DND-41 (cell line): ENCODE results near the gene IL21R.
A peak's percentile ranks its signal among the peaks of the same experiment; 100 is the strongest.

Source experiments
- ATAC-seq: fragments of 200-7000 bp; cut with Tn5 transposase; 3 replicates; pipeline ENCODE4 v1.9.1; 2021; ENCODE audit warnings: low read depth; ENCODE audit not compliant: insufficient read depth
- DNase-seq: peaks from one replicate; pipeline ENCODE4 v3.0.0-alpha.2; 2020
- H2AFZ ChIP-seq: 2 replicates; pipeline ENCODE4 v1.6.0; 2012; ENCODE audit warnings: low read depth, low read length
- H3K27ac ChIP-seq: 2 replicates; pipeline ENCODE4 v1.5.1; 2012; ENCODE audit warnings: low read length, inconsistent platforms
- H3K27me3 ChIP-seq: fragments of 200-600 bp; sonication (generic); 2 replicates; pipeline ENCODE4 v1.6.0; 2012; ENCODE audit warnings: low read length, mild to moderate bottlenecking, inconsistent platforms; ENCODE audit not compliant: insufficient read depth, poor library complexity
- H3K36me3 ChIP-seq: 2 replicates; pipeline ENCODE4 v1.5.1; 2012; ENCODE audit warnings: low read length, inconsistent platforms; ENCODE audit not compliant: insufficient read depth
- H3K4me1 ChIP-seq: 2 replicates; pipeline ENCODE4 v1.5.1; 2012; ENCODE audit warnings: mild to moderate bottlenecking, low read length; ENCODE audit not compliant: insufficient read depth
- H3K4me2 ChIP-seq: 2 replicates; pipeline ENCODE4 v1.6.0; 2012; ENCODE audit warnings: mild to moderate bottlenecking, moderate library complexity, low read length, inconsistent platforms; ENCODE audit not compliant: insufficient read depth
- H3K4me3 ChIP-seq, 2 experiments: fragments of 200-600 bp in 1 of 2; shearing (Covaris generic) in 1 of 2; 2 replicates each; pipeline ENCODE4 v1.5.1; 2012 to 2016; ENCODE audit warnings: inconsistent platforms in 2 of 2, low read length in 2 of 2, mild to moderate bottlenecking in 2 of 2, low read depth in 1 of 2, moderate library complexity in 1 of 2
- H3K79me2 ChIP-seq: 2 replicates; pipeline ENCODE4 v1.6.0; 2012; ENCODE audit warnings: low read length, inconsistent platforms; ENCODE audit not compliant: insufficient read depth
- H3K9ac ChIP-seq: 2 replicates; pipeline ENCODE4 v1.6.0; 2012; ENCODE audit warnings: low read depth, mild to moderate bottlenecking, inconsistent platforms, low read length, moderate library complexity
- H3K9me3 ChIP-seq: 2 replicates; pipeline ENCODE4 v1.5.1; 2012; ENCODE audit warnings: low read length, moderate library complexity, mild to moderate bottlenecking, inconsistent platforms; ENCODE audit not compliant: insufficient read depth, severe bottlenecking
- H4K20me1 ChIP-seq: 2 replicates; pipeline ENCODE4 v1.6.0; 2012; ENCODE audit warnings: low read length; ENCODE audit not compliant: insufficient read depth
- CTCF ChIP-seq: IDR thresholded peaks from 2 replicates; pipeline ENCODE4 v1.5.1; 2012; ENCODE audit warnings: borderline replicate concordance, low read length, moderate library complexity, mild to moderate bottlenecking; ENCODE audit not compliant: poor library complexity, severe bottlenecking; ENCODE audit errors: extremely low read depth
- EZH2 ChIP-seq: IDR thresholded peaks from 3 replicates; pipeline ENCODE4 v1.6.1; 2012; ENCODE audit warnings: borderline replicate concordance, low read depth, mild to moderate bottlenecking, moderate library complexity, low read length, inconsistent platforms; ENCODE audit not compliant: severe bottlenecking

IL21R gene

GRCh38 chr16:27356794-27357193 lies 45.2 kb upstream of the IL21R start:
- TF ChIP-seq EZH2 (no peak), CTCF (no peak)
- peaks cover 78% of the 10 kb centered on the region for H3K36me3 ChIP-seq
- no peaks in the 10 kb centered on the region for H3K4me1 ChIP-seq
- no peak for ATAC-seq
- no peaks in the 10 kb centered on the region for H4K20me1 ChIP-seq
- no peak overlapping the region for H2AFZ ChIP-seq
- H3K9ac ChIP-seq: no peak overlapping the region
- H3K79me2 ChIP-seq: no peaks in the 10 kb centered on the region
- 0 out of 2 replicates have a peak overlapping the region, but pooled peaks have one; percentile 27 for H3K27ac ChIP-seq
- H3K4me2 ChIP-seq: no peak overlapping the region
- H3K27me3 ChIP-seq: no peaks in the 10 kb centered on the region
- H3K9me3 ChIP-seq: no peaks in the 10 kb centered on the region
- no peak overlapping the region for H3K4me3 ChIP-seq
- DNase-seq: no peak

GRCh38 chr16:27359051-27359450 lies 42.9 kb upstream of the IL21R start:
- Histone ChIP-seq H4K20me1 (no peaks in the 10 kb centered on the region), H3K9me3 (no peaks in the 10 kb centered on the region), H3K9ac (no peak overlapping the region), H3K4me1 (no peaks in the 10 kb centered on the region), H3K4me2 (no peak overlapping the region), H3K4me3 (no peak overlapping the region), H2AFZ (no peak overlapping the region), H3K79me2 (no peaks in the 10 kb centered on the region), H3K27me3 (no peaks in the 10 kb centered on the region), H3K36me3 (peaks cover 81% of the 10 kb centered on the region), H3K27ac (no peak overlapping the region)
- no peak for DNase-seq
- ATAC-seq: no peak
- TF ChIP-seq CTCF (no peak), EZH2 (no peak)

GRCh38 chr16:27359615-27360014 lies 42.4 kb upstream of the IL21R start:
- no peak overlapping the region for H3K4me3 ChIP-seq
- H3K4me1 ChIP-seq: no peaks in the 10 kb centered on the region
- no peaks in the 10 kb centered on the region for H3K79me2 ChIP-seq
- no peak overlapping the region for H3K27ac ChIP-seq
- no peak overlapping the region for H3K4me2 ChIP-seq
- no peak for TF ChIP-seq EZH2
- TF ChIP-seq CTCF: no peak
- H2AFZ ChIP-seq: no peak overlapping the region
- no peaks in the 10 kb centered on the region for H3K27me3 ChIP-seq
- H4K20me1 ChIP-seq: no peaks in the 10 kb centered on the region
- H3K9ac ChIP-seq: no peak overlapping the region
- DNase-seq (no peak), ATAC-seq (no peak)
- peaks cover 77% of the 10 kb centered on the region for H3K36me3 ChIP-seq
- no peaks in the 10 kb centered on the region for H3K9me3 ChIP-seq

GRCh38 chr16:27361987-27362386 lies 40.0 kb upstream of the IL21R start:
- no peaks in the 10 kb centered on the region for H3K9me3 ChIP-seq
- H4K20me1 ChIP-seq: no peaks in the 10 kb centered on the region
- no peak overlapping the region for H3K4me3 ChIP-seq
- H3K79me2 ChIP-seq: no peaks in the 10 kb centered on the region
- H3K27ac ChIP-seq: no peak overlapping the region
- H2AFZ ChIP-seq: no peak overlapping the region
- H3K4me2 ChIP-seq: no peak overlapping the region
- TF ChIP-seq EZH2 (no peak), CTCF (no peak)
- peaks cover 16% of the 10 kb centered on the region for H3K4me1 ChIP-seq
- no peak overlapping the region for H3K9ac ChIP-seq
- peaks cover 59% of the 10 kb centered on the region for H3K36me3 ChIP-seq
- H3K27me3 ChIP-seq: no peaks in the 10 kb centered on the region
- ATAC-seq (no peak), DNase-seq (no peak)
